ENCODE data around the gene CRISPLD2.

DNA sequence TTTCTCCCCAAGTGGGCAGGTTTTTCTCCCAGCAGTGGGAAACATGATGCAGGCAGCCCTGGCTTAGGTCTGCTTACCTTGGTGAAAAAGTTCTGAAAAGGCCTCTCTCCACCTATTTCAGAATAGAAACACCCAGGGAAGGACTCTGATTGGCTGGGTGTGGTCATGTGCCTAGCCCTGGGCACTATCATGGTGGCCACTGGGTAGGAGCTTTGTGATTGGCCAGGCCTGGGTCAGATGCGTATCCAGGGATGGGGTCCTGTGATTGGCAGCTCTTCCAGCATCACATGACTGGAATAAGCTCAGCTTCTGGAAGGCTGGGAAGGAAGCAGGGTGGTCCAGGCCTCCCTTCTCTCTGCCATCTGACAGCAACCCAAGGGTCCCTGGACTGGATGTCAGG, 138.0 kb downstream of the CRISPLD2 start:
- TF ChIP-seq ZNF3 (CRISPR knock-in tag; IDR thresholded peaks at IDR 0.05) (no peak), KAT2B (IDR thresholded peaks at IDR 0.05; ENCODE audit: low read depth, low read length) (no peak), DMBX1 (CRISPR knock-in tag; IDR thresholded peaks at IDR 0.05; ENCODE audit: borderline replicate concordance) (no peak), SREBF2 (CRISPR knock-in tag; IDR thresholded peaks at IDR 0.05) (no peak), ATF7 (IDR thresholded peaks at IDR 0.05) (no peak), RFX5 (IDR thresholded peaks at IDR 0.05; ENCODE audit: low read depth, low read length) (no peak), GABPB2 (CRISPR knock-in tag; conservative IDR thresholded peaks at IDR 0.05) (no peak), SRSF7 (optimal IDR thresholded peaks at IDR 0.05; ENCODE audit: low read depth, low read length) (no peak), SMARCA5 (IDR thresholded peaks at IDR 0.05) (no peak), JUND (IDR thresholded peaks at IDR 0.05; ENCODE audit: borderline replicate concordance, low read depth, low read length) (no peak), JUND (tag; IDR thresholded peaks at IDR 0.05; ENCODE audit: borderline replicate concordance, low read depth, low read length) (no peak), KDM1A (IDR thresholded peaks at IDR 0.05) (no peak)
- TF ChIP-seq, protein P1, sequence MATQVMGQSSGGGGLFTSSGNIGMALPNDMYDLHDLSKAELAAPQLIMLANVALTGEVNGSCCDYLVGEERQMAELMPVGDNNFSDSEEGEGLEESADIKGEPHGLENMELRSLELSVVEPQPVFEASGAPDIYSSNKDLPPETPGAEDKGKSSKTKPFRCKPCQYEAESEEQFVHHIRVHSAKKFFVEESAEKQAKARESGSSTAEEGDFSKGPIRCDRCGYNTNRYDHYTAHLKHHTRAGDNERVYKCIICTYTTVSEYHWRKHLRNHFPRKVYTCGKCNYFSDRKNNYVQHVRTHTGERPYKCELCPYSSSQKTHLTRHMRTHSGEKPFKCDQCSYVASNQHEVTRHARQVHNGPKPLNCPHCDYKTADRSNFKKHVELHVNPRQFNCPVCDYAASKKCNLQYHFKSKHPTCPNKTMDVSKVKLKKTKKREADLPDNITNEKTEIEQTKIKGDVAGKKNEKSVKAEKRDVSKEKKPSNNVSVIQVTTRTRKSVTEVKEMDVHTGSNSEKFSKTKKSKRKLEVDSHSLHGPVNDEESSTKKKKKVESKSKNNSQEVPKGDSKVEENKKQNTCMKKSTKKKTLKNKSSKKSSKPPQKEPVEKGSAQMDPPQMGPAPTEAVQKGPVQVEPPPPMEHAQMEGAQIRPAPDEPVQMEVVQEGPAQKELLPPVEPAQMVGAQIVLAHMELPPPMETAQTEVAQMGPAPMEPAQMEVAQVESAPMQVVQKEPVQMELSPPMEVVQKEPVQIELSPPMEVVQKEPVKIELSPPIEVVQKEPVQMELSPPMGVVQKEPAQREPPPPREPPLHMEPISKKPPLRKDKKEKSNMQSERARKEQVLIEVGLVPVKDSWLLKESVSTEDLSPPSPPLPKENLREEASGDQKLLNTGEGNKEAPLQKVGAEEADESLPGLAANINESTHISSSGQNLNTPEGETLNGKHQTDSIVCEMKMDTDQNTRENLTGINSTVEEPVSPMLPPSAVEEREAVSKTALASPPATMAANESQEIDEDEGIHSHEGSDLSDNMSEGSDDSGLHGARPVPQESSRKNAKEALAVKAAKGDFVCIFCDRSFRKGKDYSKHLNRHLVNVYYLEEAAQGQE (IDR thresholded peaks at IDR 0.05; ENCODE audit: borderline replicate concordance), result no peak
- TF ChIP-seq, protein P1 (CRISPR knock-in tag; IDR thresholded peaks at IDR 0.05; ENCODE audit: low read depth), result no peak
- TF ChIP-seq, protein P2, sequence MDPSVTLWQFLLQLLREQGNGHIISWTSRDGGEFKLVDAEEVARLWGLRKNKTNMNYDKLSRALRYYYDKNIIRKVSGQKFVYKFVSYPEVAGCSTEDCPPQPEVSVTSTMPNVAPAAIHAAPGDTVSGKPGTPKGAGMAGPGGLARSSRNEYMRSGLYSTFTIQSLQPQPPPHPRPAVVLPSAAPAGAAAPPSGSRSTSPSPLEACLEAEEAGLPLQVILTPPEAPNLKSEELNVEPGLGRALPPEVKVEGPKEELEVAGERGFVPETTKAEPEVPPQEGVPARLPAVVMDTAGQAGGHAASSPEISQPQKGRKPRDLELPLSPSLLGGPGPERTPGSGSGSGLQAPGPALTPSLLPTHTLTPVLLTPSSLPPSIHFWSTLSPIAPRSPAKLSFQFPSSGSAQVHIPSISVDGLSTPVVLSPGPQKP (CRISPR knock-in tag; IDR thresholded peaks at IDR 0.05), result no peak
- TF ChIP-seq, protein P3, sequence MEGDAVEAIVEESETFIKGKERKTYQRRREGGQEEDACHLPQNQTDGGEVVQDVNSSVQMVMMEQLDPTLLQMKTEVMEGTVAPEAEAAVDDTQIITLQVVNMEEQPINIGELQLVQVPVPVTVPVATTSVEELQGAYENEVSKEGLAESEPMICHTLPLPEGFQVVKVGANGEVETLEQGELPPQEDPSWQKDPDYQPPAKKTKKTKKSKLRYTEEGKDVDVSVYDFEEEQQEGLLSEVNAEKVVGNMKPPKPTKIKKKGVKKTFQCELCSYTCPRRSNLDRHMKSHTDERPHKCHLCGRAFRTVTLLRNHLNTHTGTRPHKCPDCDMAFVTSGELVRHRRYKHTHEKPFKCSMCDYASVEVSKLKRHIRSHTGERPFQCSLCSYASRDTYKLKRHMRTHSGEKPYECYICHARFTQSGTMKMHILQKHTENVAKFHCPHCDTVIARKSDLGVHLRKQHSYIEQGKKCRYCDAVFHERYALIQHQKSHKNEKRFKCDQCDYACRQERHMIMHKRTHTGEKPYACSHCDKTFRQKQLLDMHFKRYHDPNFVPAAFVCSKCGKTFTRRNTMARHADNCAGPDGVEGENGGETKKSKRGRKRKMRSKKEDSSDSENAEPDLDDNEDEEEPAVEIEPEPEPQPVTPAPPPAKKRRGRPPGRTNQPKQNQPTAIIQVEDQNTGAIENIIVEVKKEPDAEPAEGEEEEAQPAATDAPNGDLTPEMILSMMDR (IDR thresholded peaks at IDR 0.05 in 2 of 3, conservative IDR thresholded peaks at IDR 0.05 in 1 of 3; ENCODE audit: insufficient read depth in 2 of 3, low read depth in 1 of 3, low read length in 3 of 3), result no peak
